HepG2 (cell line): ENCODE data around the gene DHRS1. TPM values are rescaled to one million over a fixed set of nuclear protein-coding genes. Genes with fewer than 3 reads are reported as not detected.
A peak's percentile ranks its signal among the peaks of the same experiment; 100 is the strongest.

ENCODE experiments used
- ATAC-seq: fragments of 200-7000 bp; cut with Tn5 transposase; 3 replicates; pipeline ENCODE4 v1.9.1; 2020; ENCODE audit warnings: mild to moderate bottlenecking, moderate library complexity
- BruUV-seq: library from RNA; stranded (reverse); fragments of 400-500 nt; replicated peaks from 2 replicates; lab custom pipeline; 2021; lab: Mats Ljungman, UMichigan
- CTCF ChIA-PET: fragments of 300-600 bp; formaldehyde crosslinking; extraction: SDS; loops from one replicate; lab custom pipeline; 2021; ENCODE audit warnings: low total read pairs, inconsistent platforms, low intra/inter-chr PET ratio; lab: Yijun Ruan, JAX
- POLR2A ChIA-PET: fragments of 350-600 bp; sonication (Branson Sonifier 250); formaldehyde crosslinking; loops from one replicate; lab custom pipeline; 2020; ENCODE audit warnings: antibody characterized with exemption, inconsistent platforms; lab: Yijun Ruan, JAX
- DNase-seq: peaks from one replicate; pipeline ENCODE4 v3.0.0-alpha.2; 2015; ENCODE audit warnings: low spot score
- FAIRE-seq: peaks from 3 replicates; lab custom pipeline; 2011; peaks lifted over from hg19 to GRCh38; lab: Jason Lieb, UNC
- H2AFZ ChIP-seq: one replicate; pipeline ENCODE4 v1.6.1; 2011; ENCODE audit warnings: low read length, inconsistent platforms
- H3K27ac ChIP-seq: fragments of 300-600 bp; 3 replicates; pipeline ENCODE4 v1.8.0; 2011; ENCODE audit warnings: mixed run types, mild to moderate bottlenecking, mixed read lengths, low read length, inconsistent platforms; ENCODE audit not compliant: insufficient read depth; ENCODE audit errors: extremely low read length
- H3K27me3 ChIP-seq, 2 experiments: fragments of 200-600 bp in 1 of 2; 2 replicates in 1 of 2; 3 replicates in 1 of 2; pipeline versions ENCODE4 v1.6.0 to v1.8.0; 2011; ENCODE audit warnings: low read length in 2 of 2, mild to moderate bottlenecking in 2 of 2, moderate library complexity in 2 of 2, inconsistent platforms in 1 of 2; ENCODE audit not compliant: insufficient read depth in 2 of 2, control insufficient read depth in 1 of 2
- H3K36me3 ChIP-seq, 2 experiments: fragments of 200-600 bp in 1 of 2; replicated peaks in 1 of 2; 2 replicates in 1 of 2; 3 replicates in 1 of 2; pipeline versions ENCODE4 v1.5.1 to v1.8.0; 2011; ENCODE audit warnings: low read length in 2 of 2, inconsistent platforms in 1 of 2; ENCODE audit not compliant: insufficient read depth in 2 of 2, control insufficient read depth in 1 of 2
- H3K4me1 ChIP-seq: 2 replicates; pipeline ENCODE4 v1.5.1; 2012; ENCODE audit warnings: low read length, inconsistent platforms; ENCODE audit not compliant: insufficient read depth
- H3K4me2 ChIP-seq: 2 replicates; pipeline ENCODE4 v1.6.0; 2011; ENCODE audit warnings: low read depth, low read length, inconsistent platforms
- H3K4me3 ChIP-seq, 3 experiments: fragments of 200-600 bp in 1 of 3; sonication (generic), shearing (Covaris generic) in 1 of 3; replicated peaks in 1 of 3; 2 replicates each; pipeline ENCODE4 v1.5.1; 2011 to 2016; ENCODE audit warnings: low read length in 3 of 3, inconsistent platforms in 2 of 3, low read depth in 2 of 3, mild to moderate bottlenecking in 2 of 3, control low read depth in 1 of 3, mixed read lengths in 1 of 3; ENCODE audit not compliant: insufficient read depth in 1 of 3
- H3K79me2 ChIP-seq: one replicate; pipeline ENCODE4 v1.6.1; 2011; ENCODE audit warnings: low read length, inconsistent platforms; ENCODE audit not compliant: insufficient read depth
- H3K9ac ChIP-seq: 2 replicates; pipeline ENCODE4 v1.6.0; 2011; ENCODE audit warnings: mild to moderate bottlenecking, low read depth, low read length, inconsistent platforms; ENCODE audit not compliant: insufficient read depth
- H3K9me3 ChIP-seq: 2 replicates; pipeline ENCODE4 v1.5.1; 2012; ENCODE audit warnings: mild to moderate bottlenecking, low read length
- H4K20me1 ChIP-seq: 2 replicates; pipeline ENCODE4 v1.6.0; 2011; ENCODE audit warnings: inconsistent platforms, mild to moderate bottlenecking, low read length, moderate library complexity; ENCODE audit not compliant: insufficient read depth
- NPAS2 ChIP-seq: sonication (generic); formaldehyde crosslinking; IDR thresholded peaks from 2 replicates; pipeline ENCODE4 v1.8.0; 2022; ENCODE audit warnings: mild to moderate bottlenecking, missing genetic modification reagents, borderline replicate concordance
- THAP8 ChIP-seq: sonication (generic); formaldehyde crosslinking; IDR thresholded peaks from 2 replicates; pipeline ENCODE4 v1.5.1; 2020; ENCODE audit warnings: missing genetic modification reagents, mild to moderate bottlenecking, borderline replicate concordance
- ZNF280B ChIP-seq: sonication (generic); formaldehyde crosslinking; IDR thresholded peaks from 2 replicates; pipeline ENCODE4 v1.5.0; 2020; ENCODE audit warnings: missing genetic modification reagents, mild to moderate bottlenecking, borderline replicate concordance
- ZNF672 ChIP-seq: sonication (generic); formaldehyde crosslinking; IDR thresholded peaks from 2 replicates; pipeline ENCODE4 v1.8.1; 2022; ENCODE audit warnings: missing genetic modification reagents
- ZNF687 ChIP-seq: sonication (generic); formaldehyde crosslinking; IDR thresholded peaks from 2 replicates; pipeline ENCODE4 v1.5.1; 2020; ENCODE audit warnings: mild to moderate bottlenecking, missing genetic modification reagents, moderate library complexity
- WGBS: methylation state at CpG from one replicate; pipeline ENCODE4 v1.1.6; 2017; ENCODE audit warnings: low lambda C conversion rate; 5-methylcytosine and 5-hydroxymethylcytosine counted together
- in situ Hi-C: cut with HindIII; loops from 2 replicates; pipeline ENCODE4 v1.10.0; 2017; ENCODE audit warnings: low pct_unique_long_range_greater_than_20kb; ENCODE audit not compliant: extremely low pct_ligation_motif_present
- intact Hi-C: fragments of 100-400 bp; cut with micrococcal nuclease; formaldehyde crosslinking; loops from one replicate; pipeline ENCODE4 v1.10.0; 2022; ENCODE audit not compliant: unreplicated experiment
- polyA plus RNA-seq, 8 experiments: library from polyadenylated mRNA; depleted of rRNA in 3 of 8; stranded (reverse) in 7 of 8; unstranded in 1 of 8; fragments of >200 nt; fragmentation: Illumina TruSeq in 4 of 8; extraction: Trizol in 4 of 8; gene quantifications; 2 replicates each; pipeline versions ENCODE4 v1.2.1 to v1.2.3, GENCODE V29; 2011 to 2016; ENCODE audit warnings: low read depth in 4 of 8, missing spikeins in 1 of 8, mixed read lengths in 1 of 8; ENCODE audit not compliant: insufficient read depth in 1 of 8
- total RNA-seq, 5 experiments: library from RNA; depleted of rRNA; stranded (reverse); fragments of >200 nt; fragmentation: Illumina TruSeq; extraction: Trizol; gene quantifications; 2 replicates each; pipeline ENCODE4 v1.2.3, GENCODE V29; 2016; ENCODE audit warnings: low read depth in 1 of 5

The DHRS1 gene
- total and polyA plus RNA-seq, 2 of the 13 experiments (the other 11 are each of a cell fraction or from before 2014, with no cell fraction given) = 49.8 to 60.8 TPM

GRCh38 chr14:24325963-24326362, 26.4 kb upstream of the DHRS1 start:
- H3K9ac ChIP-seq = no peak overlapping the region
- ATAC-seq (no peak), FAIRE-seq (no peak), DNase-seq (no peak)
- WGBS = 28% methylated on average over 9 of the region's 9 CpGs
- H2AFZ ChIP-seq = no peak overlapping the region
- POLR2A ChIA-PET = interaction anchor here (1.2 kb wide), 1 partner anchor 55 kb away, joined by 3 read pairs; the partner anchor contains the start of gene RABGGTA
- no TSS peak for BruUV-seq
- H3K27me3 ChIP-seq = peaks cover 29 to 79% of the 10 kb centered on the region in 2 experiments
- no peaks in the 10 kb centered on the region for H3K79me2 ChIP-seq
- H3K4me2 ChIP-seq = no peak overlapping the region
- no peak overlapping the region for H3K27ac ChIP-seq
- 0 out of 2 replicates have a peak, but pooled peaks have one; percentile 26 for TF ChIP-seq ZNF280B (CRISPR knock-in tag)
- 0 out of 2 replicates have a peak, but pooled peaks have one; percentile 53 for TF ChIP-seq NPAS2 (CRISPR knock-in tag)
- TF ChIP-seq ZNF687 = 0 out of 2 replicates have a peak, but pooled peaks have one; percentile 8
- TF ChIP-seq THAP8 (CRISPR knock-in tag) = no peak
- no peak for TF ChIP-seq ZNF672 (CRISPR knock-in tag)
- peaks cover 9% of the 10 kb centered on the region for H3K4me1 ChIP-seq
- intact Hi-C loops = no loop called here
- no peaks in the 10 kb centered on the region for H4K20me1 ChIP-seq
- no peak overlapping the region for H3K4me3 ChIP-seq
- in situ Hi-C loops = no loop called here
- H3K9me3 ChIP-seq = no peaks in the 10 kb centered on the region
- CTCF ChIA-PET = no interaction called here
- H3K36me3 ChIP-seq = no peaks in the 10 kb centered on the region
